GM06990 (cell line): ENCODE results near the gene ARPP21.
"Not testable (repeated sequence)": the region's sequence is repeated elsewhere in the genome, so short reads cannot be mapped to it uniquely, and the experiment has no call there.

Experiments
- DNase-seq: peaks from one replicate; pipeline ENCODE4 v3.0.0-alpha.2; 2011; ENCODE audit not compliant: insufficient read length; ENCODE audit errors: extremely low read depth
- H3K27me3 ChIP-seq: replicated peaks from 2 replicates; pipeline ENCODE4 v1.6.0; 2011; ENCODE audit warnings: low read length; ENCODE audit not compliant: control insufficient read depth, insufficient read depth
- H3K36me3 ChIP-seq: 2 replicates; pipeline ENCODE4 v1.5.1; 2011; ENCODE audit warnings: low read length; ENCODE audit not compliant: control insufficient read depth, insufficient read depth
- H3K4me3 ChIP-seq: replicated peaks from 2 replicates; pipeline ENCODE4 v1.5.1; 2011; ENCODE audit warnings: low read depth, mild to moderate bottlenecking, control low read depth, low read length
- CTCF ChIP-seq: IDR thresholded peaks from 2 replicates; pipeline ENCODE4 v1.5.1; 2011; ENCODE audit warnings: low read length, control low read depth, mild to moderate bottlenecking, inconsistent platforms; ENCODE audit not compliant: insufficient read depth, poor library complexity, severe bottlenecking

ARPP21 gene

GRCh38 chr3:35598804-35599203 lies 40.5 kb upstream of the ARPP21 start:
- no peaks in the 10 kb centered on the region for H3K36me3 ChIP-seq
- no peak overlapping the region for H3K4me3 ChIP-seq
- no peak for TF ChIP-seq CTCF
- H3K27me3 ChIP-seq: no peaks in the 10 kb centered on the region
- no peak for DNase-seq

GRCh38 chr3:35601959-35602358 lies 37.4 kb upstream of the ARPP21 start:
- no peak overlapping the region for H3K4me3 ChIP-seq
- H3K36me3 ChIP-seq: no peaks in the 10 kb centered on the region
- DNase-seq: no peak
- no peaks in the 10 kb centered on the region for H3K27me3 ChIP-seq
- TF ChIP-seq CTCF: no peak

- no peaks in the 10 kb centered on the region for H3K27me3 ChIP-seq
- TF ChIP-seq CTCF: no peak
- H3K4me3 ChIP-seq: no peak overlapping the region
- no peaks in the 10 kb centered on the region for H3K36me3 ChIP-seq
- DNase-seq: no peak
These were observed 36.9 kb upstream of the ARPP21 start for GRCh38 chr3:35602395-35602936.

GRCh38 chr3:35616346-35616745 lies 23.0 kb upstream of the ARPP21 start:
- no peak for DNase-seq
- H3K27me3 ChIP-seq: no peaks in the 10 kb centered on the region
- TF ChIP-seq CTCF: no peak
- H3K4me3 ChIP-seq: no peak overlapping the region
- H3K36me3 ChIP-seq: no peaks in the 10 kb centered on the region

GRCh38 chr3:35617370-35617769 lies 22.0 kb upstream of the ARPP21 start:
- no peak overlapping the region for H3K4me3 ChIP-seq
- DNase-seq: peak; percentile 10
- H3K36me3 ChIP-seq: no peaks in the 10 kb centered on the region
- no peaks in the 10 kb centered on the region for H3K27me3 ChIP-seq
- no peak for TF ChIP-seq CTCF

GRCh38 chr3:35620238-35620637 lies 19.1 kb upstream of the ARPP21 start:
- H3K27me3 ChIP-seq, H3K4me3 ChIP-seq, H3K36me3 ChIP-seq, DNase-seq: not testable (repeated sequence)
